NCI-H1436 (cell line): ENCODE data around the gene RAD51B.

ENCODE experiments used
- DNase-seq: peaks from one replicate; lab custom pipeline; 2025; lab: John Stamatoyannopoulos, UW

RAD51B gene

GRCh38 chr14:68704736-68705720 is 885.4 kb downstream of the RAD51B start:
- DNase-seq = no peak

GRCh38 chr14:68705741-68706283 is 886.2 kb downstream of the RAD51B start:
- DNase-seq = no peak

GRCh38 chr14:68707482-68707881 is 887.9 kb downstream of the RAD51B start:
- DNase-seq = no peak

GRCh38 chr14:68708343-68708742 is 888.8 kb downstream of the RAD51B start:
- no peak for DNase-seq

- DNase-seq = no peak
Measured at GRCh38 chr14:68709007-68709406, 889.4 kb downstream of the RAD51B start.

- no peak for DNase-seq
Measured at GRCh38 chr14:68710776-68711175, 891.2 kb downstream of the RAD51B start.

- no peak for DNase-seq
Measured at GRCh38 chr14:68711561-68712309, 892.2 kb downstream of the RAD51B start.

- no peak for DNase-seq
Measured at GRCh38 chr14:68712703-68713370, 893.3 kb downstream of the RAD51B start.

GRCh38 chr14:68713782-68714181 is 894.2 kb downstream of the RAD51B start:
- DNase-seq = no peak

GRCh38 chr14:68714991-68715924 is 895.7 kb downstream of the RAD51B start:
- DNase-seq = no peak

- no peak for DNase-seq
Measured at GRCh38 chr14:68716698-68717097, 897.1 kb downstream of the RAD51B start.

GRCh38 chr14:68718023-68718990 is 898.7 kb downstream of the RAD51B start:
- DNase-seq = no peak

- DNase-seq = no peak
Measured at GRCh38 chr14:68719634-68720384, 900.2 kb downstream of the RAD51B start.

- no peak for DNase-seq
Measured at GRCh38 chr14:68722186-68722585, 902.6 kb downstream of the RAD51B start.

GRCh38 chr14:68722968-68723566 is 903.5 kb downstream of the RAD51B start:
- no peak for DNase-seq

GRCh38 chr14:68723808-68724268 is 904.3 kb downstream of the RAD51B start:
- DNase-seq = no peak

- DNase-seq = no peak
Measured at GRCh38 chr14:68724914-68725313, 905.3 kb downstream of the RAD51B start.

GRCh38 chr14:68726093-68726695 is 906.6 kb downstream of the RAD51B start:
- no peak for DNase-seq
